Activated CD4-positive, CD25-positive, alpha-beta regulatory T cell treated with anti-CD3 and anti-CD28 coated beads, Interleukin-2, amount 50 U/mL, for 24 hours (primary cell): ENCODE results near the gene GRIK2.

Experiments
- ATAC-seq, 2 donors: fragments of 150-1000 bp; cut with Tn5 transposase; one replicate each; pipeline ENCODE4 v1.10.0; 2021; ENCODE audit warnings: mild to moderate bottlenecking in 1 of 2, moderate library complexity in 1 of 2

Gene GRIK2

DNA sequence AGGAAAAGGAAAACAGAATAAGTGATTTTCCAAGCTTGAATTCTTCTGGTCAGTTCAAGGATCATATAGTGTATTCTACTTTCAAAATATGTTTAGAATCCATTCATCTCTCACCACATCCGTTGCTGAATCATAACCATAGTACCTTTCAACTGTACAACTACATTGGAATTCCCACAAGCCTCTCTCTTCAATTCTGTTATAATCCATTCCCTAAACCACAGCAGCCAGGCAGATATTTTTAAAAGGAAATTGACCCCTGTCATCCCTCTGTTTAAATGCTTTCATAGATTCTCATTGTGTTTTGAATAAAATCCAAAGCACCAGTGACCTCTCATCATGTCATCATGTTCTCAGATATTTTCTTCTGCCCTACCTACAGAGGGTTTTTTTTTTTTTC is 412.7 kb downstream of the GRIK2 start:
- no peak for ATAC-seq

DNA sequence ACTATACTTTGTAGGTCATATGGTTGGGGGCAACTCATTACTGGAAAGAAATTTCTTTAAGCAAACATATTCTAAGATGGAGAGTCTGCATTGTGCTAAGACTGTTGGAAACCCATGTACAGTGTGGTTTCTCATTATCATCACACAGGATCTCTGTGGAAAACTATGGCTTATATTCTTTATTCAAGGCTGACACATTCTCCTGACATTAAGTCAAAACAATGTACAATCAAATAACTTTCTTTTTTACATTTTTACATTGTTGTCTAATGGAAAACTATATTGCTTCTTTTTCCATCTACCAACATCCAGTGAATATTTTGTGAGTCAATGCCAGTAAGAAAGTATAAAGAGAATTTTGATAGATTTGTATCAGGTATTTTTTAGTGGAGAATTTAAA is 417.6 kb downstream of the GRIK2 start:
- no peak for ATAC-seq

DNA sequence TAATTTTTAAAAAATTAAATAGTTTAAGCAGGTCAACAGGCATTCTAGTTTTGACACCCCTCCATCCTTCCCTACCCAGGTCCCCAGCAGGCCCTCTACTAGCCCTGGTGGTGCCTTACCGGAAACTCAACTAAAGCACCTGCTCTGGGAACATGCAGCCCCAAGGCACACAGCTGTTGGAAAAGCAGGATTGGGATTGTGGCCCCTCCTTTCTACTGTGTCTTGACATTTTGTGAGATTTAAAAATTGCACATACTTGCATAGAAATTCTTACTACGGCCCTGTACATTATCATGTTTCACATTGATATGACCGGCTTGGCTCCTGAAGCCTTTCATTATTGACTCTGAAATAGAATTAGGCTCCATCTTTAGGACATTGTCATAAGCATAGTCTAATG is 423.2 kb downstream of the GRIK2 start:
- no peak for ATAC-seq

DNA sequence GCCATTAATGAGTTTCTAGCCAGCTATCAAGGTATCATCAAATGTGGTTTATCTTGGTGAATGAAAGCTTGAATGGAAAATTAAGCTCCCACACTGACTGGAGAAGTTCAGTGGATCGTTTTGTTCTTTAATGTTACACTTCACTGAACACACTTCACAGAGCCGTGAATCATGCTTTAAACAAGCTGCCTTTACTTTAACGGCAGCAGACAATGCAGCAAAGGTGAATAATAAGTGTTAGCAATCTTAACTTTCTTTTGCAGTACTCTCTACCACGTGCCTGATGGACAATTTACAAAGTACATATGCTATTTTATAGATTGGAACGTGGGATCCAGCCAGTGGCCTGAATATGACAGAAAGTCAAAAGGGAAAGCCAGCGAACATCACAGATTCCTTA is 424.5 kb downstream of the GRIK2 start:
- no peak for ATAC-seq

DNA sequence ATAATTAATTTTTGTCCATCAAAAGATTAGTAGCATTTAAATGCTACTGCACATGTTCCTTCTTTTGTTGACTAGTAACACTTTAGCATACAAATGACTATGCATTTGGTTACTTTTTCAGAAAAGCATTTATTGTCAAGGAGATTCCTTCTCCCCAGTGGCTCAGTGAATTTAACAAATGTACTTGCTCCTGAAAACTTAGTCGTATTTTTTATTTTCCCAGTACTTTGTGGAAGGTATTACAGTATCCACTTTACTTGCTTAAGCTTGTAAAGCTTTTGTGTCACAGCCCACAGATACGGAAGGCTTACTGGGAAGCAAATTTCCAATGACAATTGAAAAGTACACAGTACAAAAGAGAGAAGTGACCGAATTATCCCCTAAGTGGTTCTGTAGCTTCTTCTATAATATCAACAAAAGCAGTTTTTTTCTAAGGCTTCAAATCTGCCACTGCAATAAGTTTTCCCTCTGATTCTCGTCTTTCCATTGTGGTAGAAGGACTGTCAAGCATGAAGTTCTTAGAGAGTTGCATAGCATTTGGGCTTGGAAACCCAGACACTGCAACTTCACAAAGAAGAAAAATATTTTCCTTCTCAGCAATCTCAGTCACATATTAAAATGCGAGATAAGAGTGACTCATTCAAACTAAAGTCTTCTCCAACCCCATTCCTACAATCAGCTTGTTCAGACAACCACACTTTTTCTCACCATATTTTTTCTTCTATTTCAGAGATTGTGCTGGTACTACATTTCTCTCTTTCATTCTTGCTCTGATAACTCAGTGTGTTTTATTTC is 431.2 kb downstream of the GRIK2 start:
- no peak for ATAC-seq

DNA sequence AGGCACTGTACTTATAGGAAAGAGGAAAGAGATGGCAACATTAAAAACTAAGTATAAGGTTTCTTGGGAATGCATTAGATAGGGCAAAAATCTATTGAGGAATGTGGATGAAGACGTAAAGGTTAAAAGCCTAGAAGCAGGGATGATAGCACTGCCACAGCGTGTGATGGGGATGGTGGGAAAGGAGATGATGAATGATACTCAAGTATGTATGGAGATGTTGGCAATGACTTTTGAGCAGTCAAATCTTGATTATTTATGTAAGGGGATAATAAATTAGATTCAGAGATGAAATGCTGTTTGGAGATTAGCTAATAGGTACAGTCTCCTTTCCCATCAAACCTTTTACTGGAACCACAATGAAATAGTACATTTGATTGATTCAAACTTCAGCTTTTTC is 432.8 kb downstream of the GRIK2 start:
- no peak for ATAC-seq

DNA sequence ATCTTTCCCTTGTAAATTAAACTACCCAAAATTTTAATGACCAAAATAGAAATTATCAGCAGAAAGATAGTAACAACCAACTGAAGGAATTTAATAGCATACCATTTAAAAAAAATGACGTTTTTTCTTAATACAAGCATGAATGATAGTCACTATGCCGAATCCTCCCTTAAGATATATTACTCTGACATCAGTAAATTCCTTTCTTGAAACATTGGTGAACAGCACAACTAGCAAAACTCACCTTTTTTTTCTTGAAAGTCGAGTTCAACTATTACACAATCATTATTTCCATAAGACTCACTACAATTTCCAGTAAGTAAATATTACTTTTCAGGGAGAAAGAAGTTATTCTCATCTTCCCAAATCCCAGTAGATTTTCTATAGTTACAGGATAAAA is 433.2 kb downstream of the GRIK2 start:
- no peak for ATAC-seq

DNA sequence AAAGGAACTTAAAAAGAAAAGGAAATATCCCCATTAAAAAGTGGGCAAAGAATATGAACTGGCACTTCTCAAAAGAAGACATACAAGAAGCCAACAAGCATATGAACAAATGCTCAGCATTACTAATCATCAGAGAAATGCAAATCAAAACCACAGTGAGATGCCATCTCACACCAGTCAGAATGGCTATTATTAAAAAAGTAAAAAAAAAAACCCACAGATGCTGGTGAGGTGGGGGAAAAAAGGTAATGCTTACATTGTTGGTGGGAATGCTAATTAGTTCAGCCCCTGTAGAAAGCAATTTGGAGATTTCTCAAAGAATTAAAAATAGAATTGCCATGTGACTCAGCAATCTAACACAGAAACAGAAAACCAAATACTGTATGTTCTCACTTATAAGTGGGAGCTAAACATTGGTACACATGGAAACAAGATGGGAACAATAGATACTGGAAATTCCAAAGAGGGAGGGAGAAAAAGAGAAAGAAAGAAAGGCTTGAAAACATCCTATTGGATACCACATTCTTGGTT is 437.1 kb downstream of the GRIK2 start:
- no peak for ATAC-seq

DNA sequence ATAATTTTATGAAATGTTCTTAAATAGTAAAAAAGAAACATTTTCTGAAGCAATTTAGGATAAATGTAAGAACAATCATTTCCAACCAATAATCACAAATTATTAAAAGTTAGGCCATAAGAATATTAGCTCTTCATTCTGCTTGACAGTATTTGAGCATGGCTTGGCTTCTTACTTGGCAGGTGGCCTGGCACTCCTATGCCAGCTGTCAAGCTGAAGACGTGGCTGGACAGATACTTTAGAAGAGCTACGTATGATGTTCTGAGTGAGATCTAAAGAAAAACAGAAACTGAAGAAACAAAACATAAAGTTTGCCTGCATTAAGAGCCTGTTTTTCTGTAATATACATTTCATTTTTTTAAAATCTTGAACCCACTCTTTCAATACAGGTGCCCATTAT is 438.9 kb downstream of the GRIK2 start:
- no peak for ATAC-seq

DNA sequence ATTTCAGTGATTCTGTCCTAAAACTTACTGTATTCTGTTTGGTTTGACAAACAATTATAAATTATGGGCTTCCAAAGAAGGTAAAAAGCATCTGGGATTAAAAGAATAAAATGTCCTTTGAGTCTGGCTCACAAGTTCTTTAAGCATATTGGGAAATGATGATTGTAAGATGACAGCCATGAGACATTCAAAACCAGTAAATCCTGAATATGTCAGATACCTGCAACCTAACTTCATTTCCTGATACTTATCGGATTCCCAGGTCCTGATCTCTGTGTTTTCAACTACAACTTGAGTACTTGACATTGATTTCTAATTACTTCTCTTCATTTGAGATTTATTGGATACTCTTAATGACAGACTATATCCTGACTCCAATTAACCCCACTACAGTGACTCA is 446.6 kb downstream of the GRIK2 start:
- no peak for ATAC-seq

DNA sequence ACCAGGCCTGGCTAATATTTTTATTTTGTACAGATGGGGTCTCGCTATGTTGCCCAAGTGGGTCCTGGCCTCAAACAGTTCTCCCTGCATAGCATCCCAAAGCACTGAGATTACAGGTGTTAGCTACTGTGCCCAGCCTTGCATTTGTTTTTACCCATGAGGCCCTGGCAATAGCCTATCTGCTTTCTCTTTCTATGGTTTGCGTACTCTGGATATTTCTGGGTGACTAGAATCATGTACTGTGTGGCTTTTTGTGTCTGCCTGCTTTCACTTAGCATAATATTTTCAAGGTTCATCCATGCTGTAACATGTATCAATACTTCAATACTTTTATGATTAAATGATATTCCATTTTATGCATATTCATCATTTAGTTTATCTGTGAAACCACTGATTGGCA is 451.7 kb downstream of the GRIK2 start:
- no peak for ATAC-seq

DNA sequence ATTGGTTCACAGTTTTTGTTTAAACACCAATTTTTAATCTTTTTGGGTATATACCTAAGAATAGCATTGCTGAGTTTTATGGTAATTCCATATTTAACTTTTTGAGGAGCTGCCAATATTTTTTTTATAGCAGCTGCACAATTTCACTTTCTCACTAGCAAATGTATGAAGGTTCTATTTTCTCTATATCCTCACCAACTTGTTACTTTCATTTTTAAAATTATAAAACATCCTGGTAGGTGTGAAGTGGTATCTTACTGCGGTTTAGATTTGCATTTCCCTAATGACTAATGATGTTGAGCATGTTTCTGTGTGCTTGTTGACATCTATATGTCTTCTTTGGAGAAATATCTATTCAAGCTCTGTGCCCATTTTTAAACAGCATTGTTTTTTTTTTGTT is 452.1 kb downstream of the GRIK2 start:
- ATAC-seq, result no peak

DNA sequence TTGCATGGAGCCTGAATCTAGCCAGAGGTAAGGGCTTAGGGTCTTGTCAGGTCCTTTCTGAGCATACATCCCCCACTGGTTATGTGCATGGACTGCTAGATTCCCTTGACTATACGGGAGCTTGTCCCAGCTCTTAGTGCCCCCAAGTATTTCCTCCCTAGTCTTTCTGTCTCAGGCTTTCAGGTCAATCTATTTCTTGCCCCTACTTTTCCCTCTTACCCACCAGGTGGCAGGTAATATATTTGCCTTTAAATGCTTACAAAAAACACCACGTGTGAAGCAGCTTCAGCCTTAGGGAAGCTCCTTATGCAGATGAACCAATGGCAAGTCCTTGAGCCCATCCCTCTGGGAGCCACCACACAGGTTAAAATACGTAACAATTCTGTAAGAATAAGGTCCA is 454.2 kb downstream of the GRIK2 start:
- ATAC-seq, result no peak

DNA sequence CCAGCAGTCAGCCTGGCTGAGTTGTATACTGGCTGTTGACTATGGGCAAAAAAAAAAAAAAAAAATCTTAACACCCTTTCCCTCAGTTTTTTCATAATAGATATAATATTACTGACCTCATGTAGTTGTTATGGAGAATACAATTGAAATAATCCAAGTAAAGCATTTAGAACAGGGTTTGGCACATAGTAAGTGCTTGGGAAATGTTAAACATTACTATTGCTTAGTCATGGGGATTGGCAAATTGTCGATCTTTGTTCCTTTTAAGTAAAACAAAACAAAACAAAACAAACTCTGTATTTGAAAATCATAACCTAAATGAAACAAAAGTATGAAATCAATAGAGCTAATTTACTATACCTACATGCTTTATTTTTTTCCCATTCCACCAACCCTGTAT is 458.4 kb downstream of the GRIK2 start:
- ATAC-seq, result no peak

DNA sequence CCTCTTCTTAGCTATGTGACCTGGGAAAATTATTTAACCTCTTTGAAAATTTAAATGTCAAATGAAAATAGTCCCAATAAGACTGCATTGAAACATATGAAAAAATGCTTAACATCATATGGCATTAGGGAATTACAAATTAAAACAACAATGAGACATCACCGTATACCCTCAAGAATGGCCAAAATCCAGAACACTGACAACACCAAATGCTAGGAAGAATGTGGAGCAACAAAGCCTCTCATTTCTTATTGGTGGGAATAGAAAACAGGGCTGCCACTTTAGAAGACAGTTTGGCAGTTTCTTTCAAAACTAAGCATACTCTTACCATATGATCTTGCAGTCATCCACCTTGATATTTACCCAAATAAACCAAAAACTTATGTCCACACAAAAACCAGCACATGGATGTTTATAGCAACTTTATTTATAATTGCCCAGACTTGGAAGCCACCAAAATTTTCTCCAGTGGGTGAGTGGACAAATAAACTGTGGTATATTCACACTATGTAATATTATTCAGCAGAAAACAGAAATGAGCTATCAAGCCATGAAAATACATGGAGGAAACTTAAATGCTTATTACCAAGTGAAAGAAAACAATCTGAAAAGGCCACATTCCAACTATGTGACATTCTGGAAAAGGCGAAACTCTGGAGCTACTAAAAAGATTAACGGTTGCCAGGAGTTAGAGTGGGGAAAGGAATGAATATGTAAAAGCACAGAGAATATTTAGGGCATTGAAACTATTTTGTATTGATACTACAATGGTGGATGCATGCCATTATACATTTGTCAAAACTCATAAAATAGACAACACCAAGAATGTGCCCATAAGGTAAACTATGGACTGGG is 459.9 kb downstream of the GRIK2 start:
- ATAC-seq, result no peak

DNA sequence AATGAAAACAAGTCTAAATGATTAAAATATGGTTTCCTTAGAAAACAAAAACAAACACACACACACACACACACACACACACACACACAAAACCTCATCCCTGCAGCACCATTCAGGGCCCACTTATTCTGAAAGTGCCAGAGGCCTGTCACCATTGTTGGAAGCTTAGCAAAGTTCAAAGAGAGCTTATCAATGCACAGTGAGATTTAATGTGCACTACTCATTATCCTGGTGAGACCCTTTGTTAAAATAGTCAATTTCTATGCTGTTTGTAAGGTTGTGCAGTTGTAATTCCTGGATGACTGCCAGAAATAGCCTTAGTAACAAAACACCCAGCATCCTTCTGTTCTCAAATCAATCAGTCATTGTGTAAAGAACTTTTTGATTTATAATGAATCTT is 482.9 kb downstream of the GRIK2 start:
- ATAC-seq, result no peak

DNA sequence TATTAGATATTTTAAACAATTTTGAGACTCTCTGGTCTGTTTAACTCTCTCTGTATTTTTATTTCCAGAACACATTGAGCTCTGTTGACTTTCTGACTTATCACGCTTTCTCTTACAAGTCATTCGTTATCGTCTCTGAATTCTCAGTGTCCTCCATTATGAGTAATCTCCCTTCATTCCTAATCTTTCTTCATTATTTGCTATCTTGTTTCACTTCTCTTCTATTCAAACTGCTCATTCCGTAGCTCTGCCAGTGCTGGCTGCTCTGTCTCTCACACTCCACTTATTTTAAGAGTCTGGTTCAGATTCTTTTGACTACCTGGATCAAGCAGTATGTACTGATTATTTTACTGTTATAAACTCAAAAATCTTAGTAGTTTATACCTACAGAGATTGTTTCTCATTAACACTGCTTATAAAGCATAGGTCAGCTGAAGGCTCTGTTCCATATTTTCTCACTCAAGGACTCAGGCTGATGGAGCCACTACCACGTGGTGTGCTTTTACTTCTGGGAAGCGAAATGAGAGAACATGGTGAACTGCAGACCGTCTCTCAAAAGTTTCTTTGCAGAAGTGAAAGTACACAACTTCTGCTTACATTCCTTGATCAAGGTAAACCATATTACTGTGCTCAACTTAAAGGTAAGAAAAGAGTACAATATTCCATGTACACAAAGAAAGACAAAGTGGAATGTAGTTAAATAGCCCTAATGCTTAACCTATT is 485.2 kb downstream of the GRIK2 start:
- ATAC-seq, result no peak

DNA sequence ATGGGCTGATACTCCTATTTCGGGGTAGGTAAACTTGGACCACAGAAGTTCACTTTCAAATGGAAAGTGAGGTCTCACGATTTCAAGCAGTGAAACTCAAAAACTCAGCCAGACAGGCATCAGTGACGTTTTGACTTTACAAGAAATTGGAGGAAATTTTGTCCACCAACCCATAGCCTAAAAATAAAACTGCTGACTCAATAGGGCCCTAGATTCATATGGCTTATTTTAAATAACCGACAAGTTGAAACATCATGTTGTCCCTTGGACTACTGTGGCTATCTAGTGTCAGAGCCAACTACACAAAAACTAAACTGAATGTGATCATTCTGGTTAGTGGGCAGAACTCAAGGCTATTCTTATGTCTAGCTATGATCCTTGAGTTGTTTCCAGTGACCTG is 486.3 kb downstream of the GRIK2 start:
- ATAC-seq, result no peak

DNA sequence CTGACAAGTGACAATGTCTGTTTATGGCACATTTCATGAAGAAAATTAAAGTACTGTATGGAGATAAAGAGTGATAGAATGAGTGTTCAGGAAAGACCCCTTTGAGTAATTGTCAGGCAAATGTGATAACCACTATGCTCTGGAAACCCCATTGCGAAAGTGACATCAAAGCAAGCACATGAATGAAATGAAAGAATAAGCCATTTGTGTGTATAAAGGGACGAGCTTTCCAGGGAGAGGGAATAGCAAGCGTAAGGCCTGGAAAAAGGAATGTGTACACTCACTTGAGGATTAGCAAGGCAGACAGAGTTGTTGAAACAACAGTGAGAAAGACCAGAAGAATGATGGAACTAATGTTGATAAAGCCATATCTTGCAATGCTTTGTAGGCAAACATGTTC is 490.0 kb downstream of the GRIK2 start:
- no peak for ATAC-seq

DNA sequence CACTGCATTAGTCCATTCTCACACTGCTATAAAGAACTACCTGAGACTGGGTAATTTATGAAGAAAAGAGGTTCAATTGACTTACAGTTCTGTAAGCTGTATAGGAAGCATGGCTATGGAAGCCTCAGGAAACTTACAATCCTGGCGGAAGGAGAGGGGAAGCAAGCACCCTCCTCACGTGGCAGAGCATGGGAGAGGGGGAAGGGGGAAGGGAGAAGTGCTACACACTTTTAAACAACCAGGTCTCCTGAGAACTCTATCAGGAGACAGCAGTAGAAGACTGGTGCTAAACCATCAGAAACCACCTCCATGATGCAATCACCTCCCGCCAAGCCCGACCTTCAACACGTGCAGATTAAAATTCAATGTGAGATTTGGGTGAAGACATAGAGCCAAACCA is 494.0 kb downstream of the GRIK2 start:
- no peak for ATAC-seq

DNA sequence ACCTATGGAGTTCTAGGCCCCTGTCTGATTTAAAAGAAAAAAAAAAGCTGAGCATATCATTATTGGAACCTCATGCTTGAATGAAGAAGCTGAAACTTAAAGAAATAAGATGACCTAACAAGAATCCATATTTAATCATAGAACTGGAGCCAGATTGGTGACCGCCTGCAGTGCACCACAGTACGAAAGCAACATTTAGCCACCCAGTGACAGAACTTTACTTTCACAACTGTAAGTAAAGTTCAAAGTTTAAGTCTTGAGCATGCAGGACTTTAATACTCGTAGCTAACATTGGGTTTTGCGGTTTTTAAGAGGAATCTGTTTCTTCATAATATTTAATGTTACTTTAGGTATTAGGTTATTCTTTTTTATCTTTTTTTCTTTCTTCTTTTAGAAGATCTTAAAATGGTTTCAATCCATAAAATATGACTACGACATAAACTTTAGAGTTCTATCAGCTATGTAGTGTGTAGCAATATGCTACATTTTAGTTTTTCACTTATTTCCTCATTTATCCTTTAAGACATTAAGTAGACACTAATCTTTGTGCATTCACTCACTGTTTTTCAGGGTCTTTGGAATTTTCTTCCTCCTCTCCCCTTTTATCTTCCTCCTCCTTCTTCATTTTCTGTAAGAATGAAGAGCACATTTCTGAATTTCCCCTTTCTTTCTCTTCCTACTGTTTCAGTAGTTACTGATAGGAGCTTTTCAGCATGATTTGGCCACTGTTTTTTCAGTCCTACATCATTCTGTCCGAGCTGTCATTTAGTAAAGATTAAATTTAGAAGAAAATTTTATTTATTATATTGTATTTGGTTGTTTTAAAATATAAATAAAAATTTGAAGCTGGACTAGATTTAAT is 514.1 kb downstream of the GRIK2 start:
- ATAC-seq, result no peak

DNA sequence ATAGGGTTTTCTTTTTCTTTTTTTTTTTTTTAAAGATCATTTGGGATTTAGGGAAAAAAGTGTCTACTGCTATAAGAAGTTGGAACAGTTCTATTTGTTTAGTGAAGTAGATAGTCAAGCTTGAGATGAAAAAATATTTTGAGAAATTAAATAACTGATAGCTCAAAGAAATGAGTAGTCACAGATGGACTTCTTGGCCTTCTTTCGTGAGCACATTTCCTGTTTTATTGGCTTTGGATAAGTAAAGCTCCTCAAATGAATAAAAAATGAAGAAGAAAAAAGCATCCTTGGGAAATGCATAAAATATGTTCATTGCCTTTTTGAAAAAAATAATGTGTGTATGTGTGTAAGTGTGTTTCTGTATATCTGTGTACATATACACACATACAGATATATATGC is 515.9 kb downstream of the GRIK2 start:
- no peak for ATAC-seq
